Heart left ventricle (tissue), 13 donors: ENCODE measurements around the gene ASTN2.

Experiments used
- POLR2A ChIP-seq, 2 donors: fragments of 450-650 bp; IDR thresholded peaks; one replicate each; pipeline ENCODE4 v1.6.1; 2017; ENCODE audit warnings: antibody characterized with exemption in 2 of 2, mild to moderate bottlenecking in 2 of 2, moderate library complexity in 2 of 2
- TF ChIP-seq, protein P1 (sequence below), 12 donors: fragments of 200-600 bp; sonication (generic) in 4 of 12; IDR thresholded peaks; one replicate each; pipeline versions ENCODE4 v1.5.0 to v1.8.0; 2018 to 2022; ENCODE audit warnings: antibody characterized with exemption in 12 of 12, mild to moderate bottlenecking in 5 of 12
- donor health status: ischemic (EF 13 %, LVEDD 7.1; RV severe dilation, severe dysfunction).
- donor health status: DM: no; HTN: yes; CAD: no.
- donor health status: DM: no; HTN: no; CAD: no.
- donor health status: ischemic (EF 25% LVEDD 6.9; RV normal size, moderate dysfunction).
- donor health status: ischemic (EF 25% LVEDD 5.7; RV mildly dilated, moderate dysfunction).
- donor health status: ischemic (EF 35%, LVEDD 5.7; RV mildly dilated, moderate dysfunction).
- donor health status: nonischemic (EF 11% LVEDD 7.7; RV severe dilation, severe dysfunction).
- donor health status: DM: yes; HTN: yes; CAD: no.
- donor health status: PGD.
- donor health status: ischemic (EF 29% LVEDD 5.4; RV normal size, mild dysfunction).
- donor health status: nonischemic (EF 23%, LVEDD 6.1; RV moderate dilation, normal function).

DNA sequence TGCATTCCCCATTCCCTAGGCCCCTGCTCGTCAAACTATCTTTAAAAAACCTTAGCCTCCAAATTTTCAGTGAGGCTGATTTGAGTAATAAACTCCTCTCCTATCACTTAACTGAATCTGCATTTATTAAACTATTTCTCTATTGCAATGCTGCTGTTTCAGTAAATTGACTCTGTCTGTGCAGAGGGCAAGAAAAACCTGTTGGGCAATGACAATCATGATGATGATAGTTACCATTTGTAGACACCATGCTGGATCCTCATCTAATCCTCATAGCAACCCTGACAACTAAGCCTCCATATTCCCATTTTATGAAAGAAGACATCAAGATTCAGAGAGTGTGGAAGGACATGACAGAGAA, 514.9 kb downstream of the ASTN2 start:
- TF ChIP-seq, protein P1, sequence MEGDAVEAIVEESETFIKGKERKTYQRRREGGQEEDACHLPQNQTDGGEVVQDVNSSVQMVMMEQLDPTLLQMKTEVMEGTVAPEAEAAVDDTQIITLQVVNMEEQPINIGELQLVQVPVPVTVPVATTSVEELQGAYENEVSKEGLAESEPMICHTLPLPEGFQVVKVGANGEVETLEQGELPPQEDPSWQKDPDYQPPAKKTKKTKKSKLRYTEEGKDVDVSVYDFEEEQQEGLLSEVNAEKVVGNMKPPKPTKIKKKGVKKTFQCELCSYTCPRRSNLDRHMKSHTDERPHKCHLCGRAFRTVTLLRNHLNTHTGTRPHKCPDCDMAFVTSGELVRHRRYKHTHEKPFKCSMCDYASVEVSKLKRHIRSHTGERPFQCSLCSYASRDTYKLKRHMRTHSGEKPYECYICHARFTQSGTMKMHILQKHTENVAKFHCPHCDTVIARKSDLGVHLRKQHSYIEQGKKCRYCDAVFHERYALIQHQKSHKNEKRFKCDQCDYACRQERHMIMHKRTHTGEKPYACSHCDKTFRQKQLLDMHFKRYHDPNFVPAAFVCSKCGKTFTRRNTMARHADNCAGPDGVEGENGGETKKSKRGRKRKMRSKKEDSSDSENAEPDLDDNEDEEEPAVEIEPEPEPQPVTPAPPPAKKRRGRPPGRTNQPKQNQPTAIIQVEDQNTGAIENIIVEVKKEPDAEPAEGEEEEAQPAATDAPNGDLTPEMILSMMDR (IDR thresholded peaks at IDR 0.05): no peak
- no peak for TF ChIP-seq POLR2A (IDR thresholded peaks at IDR 0.05)
